Activated CD8-positive, alpha-beta T cell treated with anti-CD3 and anti-CD28 coated beads for 36 hours (primary cell): ENCODE measurements around the gene GREM2. TPM values are rescaled to one million over a fixed set of nuclear protein-coding genes. Genes with fewer than 3 reads are reported as not detected.

ENCODE experiments used
- ATAC-seq: fragments of 200-7000 bp; cut with Tn5 transposase; one replicate; pipeline ENCODE4 v1.10.0; 2021; ENCODE audit warnings: mild to moderate bottlenecking, moderate library complexity
- CTCF ChIA-PET: fragments of 350-600 bp; sonication (Branson Sonifier 250); formaldehyde crosslinking; loops from one replicate; lab custom pipeline; 2021; ENCODE audit warnings: antibody characterized with exemption; lab: Charles Lee
- POLR2A ChIA-PET: fragments of 350-600 bp; sonication (Branson Sonifier 250); formaldehyde crosslinking; loops from one replicate; lab custom pipeline; 2021; ENCODE audit warnings: antibody characterized with exemption; lab: Charles Lee
- DNase-seq: peaks from one replicate; pipeline ENCODE4 v3.0.0-alpha.2; 2020
- H3K27ac Mint-ChIP-seq: one replicate; pipeline ENCODE4 v1.8.0; 2021; ENCODE audit warnings: mild to moderate bottlenecking, mixed read lengths
- H3K27me3 Mint-ChIP-seq: one replicate; pipeline ENCODE4 v1.8.0; 2021; ENCODE audit warnings: mixed read lengths
- H3K36me3 Mint-ChIP-seq: one replicate; pipeline ENCODE4 v1.8.0; 2021; ENCODE audit warnings: low read depth, mixed read lengths
- H3K4me1 Mint-ChIP-seq: one replicate; pipeline ENCODE4 v1.8.0; 2021; ENCODE audit warnings: low read depth, mixed read lengths
- H3K4me3 Mint-ChIP-seq: one replicate; pipeline ENCODE4 v1.8.0; 2021; ENCODE audit warnings: mild to moderate bottlenecking, moderate library complexity, mixed read lengths
- H3K9me3 Mint-ChIP-seq: one replicate; pipeline ENCODE4 v1.8.0; 2021; ENCODE audit warnings: mixed read lengths
- CTCF ChIP-seq: fragments of 200-600 bp; IDR thresholded peaks from one replicate; pipeline ENCODE4 v1.8.0; 2022; ENCODE audit warnings: antibody characterized with exemption, mild to moderate bottlenecking
- intact Hi-C: fragments of 100-400 bp; cut with micrococcal nuclease; formaldehyde crosslinking; loops from one replicate; pipeline ENCODE4 v1.10.0; 2022
- total RNA-seq, 2 experiments: library from RNA; stranded (reverse); gene quantifications; one replicate each; pipeline ENCODE4 v1.2.3, GENCODE V29; 2021

GREM2 gene
- total RNA-seq, 2 experiments from 2014 or later: not detected

GRCh38 chr1:240495601-240496000, 116.4 kb downstream of the GREM2 start:
- peaks cover 2% of the 10 kb centered on the region for H3K9me3 Mint-ChIP-seq
- no peak overlapping the region for H3K27ac Mint-ChIP-seq
- DNase-seq (no peak), ATAC-seq (no peak)
- no peaks in the 10 kb centered on the region for H3K36me3 Mint-ChIP-seq
- H3K27me3 Mint-ChIP-seq: peaks cover 3% of the 10 kb centered on the region
- intact Hi-C loops: no loop called here
- no peaks in the 10 kb centered on the region for H3K4me1 Mint-ChIP-seq
- ChIA-PET CTCF (interaction anchor here (0.6 kb wide), 1 partner anchor 120 kb away, joined by 3 read pairs; no protein-coding TSS in a partner anchor), POLR2A (no interaction called here)
- TF ChIP-seq CTCF: no peak
- no peak overlapping the region for H3K4me3 Mint-ChIP-seq

GRCh38 chr1:240492832-240493440, 119.0 kb downstream of the GREM2 start:
- Mint-ChIP-seq H3K36me3 (no peaks in the 10 kb centered on the region), H3K27me3 (peaks cover 3% of the 10 kb centered on the region), H3K9me3 (peaks cover 2% of the 10 kb centered on the region), H3K4me1 (no peaks in the 10 kb centered on the region), H3K4me3 (no peak overlapping the region), H3K27ac (no peak overlapping the region)
- TF ChIP-seq CTCF: no peak
- CTCF ChIA-PET: no interaction called here
- intact Hi-C loops: no loop called here
- peak; percentile 19 for DNase-seq
- POLR2A ChIA-PET: no interaction called here
- ATAC-seq: no peak

- Mint-ChIP-seq H3K4me1 (no peaks in the 10 kb centered on the region), H3K36me3 (no peaks in the 10 kb centered on the region), H3K9me3 (peaks cover 2% of the 10 kb centered on the region), H3K27ac (no peak overlapping the region), H3K4me3 (no peak overlapping the region), H3K27me3 (peaks cover 3% of the 10 kb centered on the region)
- DNase-seq: no peak
- ChIA-PET POLR2A (no interaction called here), CTCF (no interaction called here)
- TF ChIP-seq CTCF: no peak
- intact Hi-C loops: no loop called here
- ATAC-seq: no peak
Measured at GRCh38 chr1:240491796-240492195, 120.2 kb downstream of the GREM2 start.

GRCh38 chr1:240491156-240491555, 120.8 kb downstream of the GREM2 start:
- no peaks in the 10 kb centered on the region for H3K36me3 Mint-ChIP-seq
- H3K4me3 Mint-ChIP-seq: no peak overlapping the region
- ChIA-PET POLR2A (no interaction called here), CTCF (no interaction called here)
- no peak for TF ChIP-seq CTCF
- peaks cover 2% of the 10 kb centered on the region for H3K9me3 Mint-ChIP-seq
- H3K27ac Mint-ChIP-seq: no peak overlapping the region
- intact Hi-C loops: no loop called here
- peaks cover 3% of the 10 kb centered on the region for H3K27me3 Mint-ChIP-seq
- ATAC-seq (no peak), DNase-seq (no peak)
- no peaks in the 10 kb centered on the region for H3K4me1 Mint-ChIP-seq

- Mint-ChIP-seq H3K9me3 (peaks cover 2% of the 10 kb centered on the region), H3K4me1 (no peaks in the 10 kb centered on the region), H3K4me3 (no peak overlapping the region), H3K27ac (no peak overlapping the region), H3K36me3 (no peaks in the 10 kb centered on the region), H3K27me3 (peaks cover 3% of the 10 kb centered on the region)
- intact Hi-C loops: no loop called here
- no peak for DNase-seq
- no peak for ATAC-seq
- no peak for TF ChIP-seq CTCF
- ChIA-PET CTCF (no interaction called here), POLR2A (no interaction called here)
Measured at GRCh38 chr1:240487493-240487892, 124.5 kb downstream of the GREM2 start.
